Activated CD4-positive, alpha-beta memory T cell treated with anti-CD3 and anti-CD28 coated beads for 36 hours (primary cell): ENCODE results near the gene C3orf33. TPM values are rescaled to one million over a fixed set of nuclear protein-coding genes. Genes with fewer than 3 reads are reported as not detected.

Source experiments
- CTCF ChIA-PET: fragments of 350-600 bp; sonication (Branson Sonifier 250); formaldehyde crosslinking; loops from one replicate; lab custom pipeline; 2021; ENCODE audit warnings: antibody characterized with exemption, inconsistent platforms; lab: Charles Lee
- POLR2A ChIA-PET: fragments of 350-600 bp; sonication (Branson Sonifier 250); formaldehyde crosslinking; loops from one replicate; lab custom pipeline; 2021; ENCODE audit warnings: antibody characterized with exemption; lab: Charles Lee
- DNase-seq: peaks from one replicate; pipeline ENCODE4 v3.0.0-alpha.2; 2020
- H3K27ac Mint-ChIP-seq: one replicate; pipeline ENCODE4 v1.8.0; 2021; ENCODE audit warnings: mixed read lengths
- H3K27me3 Mint-ChIP-seq: one replicate; pipeline ENCODE4 v1.8.0; 2021; ENCODE audit warnings: mixed read lengths
- H3K36me3 Mint-ChIP-seq: one replicate; pipeline ENCODE4 v1.8.0; 2021; ENCODE audit warnings: mixed read lengths
- H3K4me1 Mint-ChIP-seq: one replicate; pipeline ENCODE4 v1.8.0; 2021; ENCODE audit warnings: low read depth, mixed read lengths
- H3K4me3 Mint-ChIP-seq: one replicate; pipeline ENCODE4 v1.8.0; 2021; ENCODE audit warnings: mild to moderate bottlenecking, mixed read lengths
- H3K9me3 Mint-ChIP-seq: one replicate; pipeline ENCODE4 v1.8.0; 2021; ENCODE audit warnings: mixed read lengths
- intact Hi-C: fragments of 100-400 bp; cut with micrococcal nuclease; formaldehyde crosslinking; loops from one replicate; pipeline ENCODE4 v1.15.1; 2023
- total RNA-seq, 2 experiments: library from RNA; stranded (reverse); gene quantifications; one replicate each; pipeline ENCODE4 v1.2.3, GENCODE V29; 2021

C3orf33 gene
- total RNA-seq, 2 experiments from 2014 or later = 1.6 to 2.5 TPM

GRCh38 chr3:155747286-155747945 is 58.7 kb downstream of the C3orf33 start:
- Mint-ChIP-seq H3K9me3 (no peaks in the 10 kb centered on the region), H3K27me3 (peaks cover 21% of the 10 kb centered on the region), H3K4me3 (no peak overlapping the region), H3K4me1 (peaks cover 15% of the 10 kb centered on the region), H3K36me3 (no peaks in the 10 kb centered on the region), H3K27ac (no peak overlapping the region)
- POLR2A ChIA-PET = no interaction called here
- intact Hi-C loops = no loop called here
- DNase-seq = no peak
- CTCF ChIA-PET = interaction anchor here (1.6 kb wide), 1 partner anchor 59 kb away, joined by 5 read pairs; the partner anchor contains the start of gene C3orf33

- H3K4me1 Mint-ChIP-seq = peaks cover 15% of the 10 kb centered on the region
- peaks cover 23% of the 10 kb centered on the region for H3K27me3 Mint-ChIP-seq
- no peak for DNase-seq
- POLR2A ChIA-PET = no interaction called here
- H3K4me3 Mint-ChIP-seq = no peak overlapping the region
- intact Hi-C loops = no loop called here
- CTCF ChIA-PET = interaction anchor here (0.6 to 1.6 kb wide), 3 partner anchors 11 to 59 kb away, joined by 3 to 5 read pairs (median 5); partner anchors contain the start of gene C3orf33
- H3K36me3 Mint-ChIP-seq = no peaks in the 10 kb centered on the region
- no peaks in the 10 kb centered on the region for H3K9me3 Mint-ChIP-seq
- no peak overlapping the region for H3K27ac Mint-ChIP-seq
Measured at GRCh38 chr3:155746703-155747102, 59.4 kb downstream of the C3orf33 start.

- peaks cover 15% of the 10 kb centered on the region for H3K4me1 Mint-ChIP-seq
- peak; percentile 21 for DNase-seq
- intact Hi-C loops = loop anchor here (2.0 kb wide), 1 partner anchor 109 kb away; the partner anchor contains the start of gene SLC33A1
- H3K27me3 Mint-ChIP-seq = peaks cover 27% of the 10 kb centered on the region
- CTCF ChIA-PET = interaction anchor here (0.6 to 1.6 kb wide), 3 partner anchors 10 to 60 kb away, joined by 3 to 5 read pairs (median 5); partner anchors contain the start of gene C3orf33
- H3K9me3 Mint-ChIP-seq = no peaks in the 10 kb centered on the region
- H3K36me3 Mint-ChIP-seq = no peaks in the 10 kb centered on the region
- H3K4me3 Mint-ChIP-seq = peak overlapping the region; percentile 79
- POLR2A ChIA-PET = no interaction called here
- H3K27ac Mint-ChIP-seq = no peak overlapping the region
Measured at GRCh38 chr3:155745795-155746550, 60.1 kb downstream of the C3orf33 start.

GRCh38 chr3:155744626-155745324 is 61.3 kb downstream of the C3orf33 start, which contains the start of gene PLCH1:
TSS of gene PLCH1 (minus strand) at chr3:155745071. CDS start at chr3:155704224, 40,847 bp downstream.
- CTCF ChIA-PET = interaction anchor here (0.5 to 0.6 kb wide), 2 partner anchors 9 to 393 kb away, joined by 3 read pairs; no protein-coding TSS in a partner anchor
- peak within 1 kb of the TSS; percentile 79 for H3K4me3 Mint-ChIP-seq

GRCh38 chr3:155744010-155744625 is 62.0 kb downstream of the C3orf33 start:
- H3K36me3 Mint-ChIP-seq = no peaks in the 10 kb centered on the region
- peaks cover 35% of the 10 kb centered on the region for H3K27me3 Mint-ChIP-seq
- ChIA-PET POLR2A (no interaction called here), CTCF (interaction anchor here (0.5 to 1.0 kb wide), 3 partner anchors 8 to 392 kb away, joined by 3 to 4 read pairs (median 3); no protein-coding TSS in a partner anchor)
- no peak overlapping the region for H3K27ac Mint-ChIP-seq
- intact Hi-C loops = loop anchor here (2.0 to 5.0 kb wide), 2 partner anchors 63 to 111 kb away; partner anchors contain the start of genes C3orf33 and SLC33A1
- DNase-seq = peak; percentile 51
- peaks cover 15% of the 10 kb centered on the region for H3K4me1 Mint-ChIP-seq
- H3K4me3 Mint-ChIP-seq = peak overlapping the region; percentile 79
- no peaks in the 10 kb centered on the region for H3K9me3 Mint-ChIP-seq

More at GRCh38 chr3:155744626-155745324, 61.3 kb downstream of the C3orf33 start, which contains the start of gene PLCH1:
- H3K36me3 Mint-ChIP-seq = no peaks in the 10 kb centered on the region
- no peak within 1 kb of the TSS for H3K27ac Mint-ChIP-seq
- H3K9me3 Mint-ChIP-seq = no peaks in the 10 kb centered on the region
- peaks cover 32% of the 10 kb centered on the region for H3K27me3 Mint-ChIP-seq
- H3K4me1 Mint-ChIP-seq = peaks cover 15% of the 10 kb centered on the region
- peak; percentile 66 for DNase-seq
- POLR2A ChIA-PET = no interaction called here
- intact Hi-C loops = loop anchor here (2.0 to 5.0 kb wide), 2 partner anchors 63 to 110 kb away; partner anchors contain the start of genes C3orf33 and SLC33A1

- DNase-seq = no peak
- H3K36me3 Mint-ChIP-seq = no peaks in the 10 kb centered on the region
- H3K27ac Mint-ChIP-seq = no peak overlapping the region
- intact Hi-C loops = loop anchor here (2.0 to 5.0 kb wide), 2 partner anchors 64 to 111 kb away; partner anchors contain the start of genes C3orf33 and SLC33A1
- no peaks in the 10 kb centered on the region for H3K9me3 Mint-ChIP-seq
- peak overlapping the region; percentile 79 for H3K4me3 Mint-ChIP-seq
- CTCF ChIA-PET = interaction anchor here (1.0 kb wide), 1 partner anchor 9 kb away, joined by 4 read pairs; no protein-coding TSS in a partner anchor
- H3K4me1 Mint-ChIP-seq = peaks cover 15% of the 10 kb centered on the region
- H3K27me3 Mint-ChIP-seq = peaks cover 38% of the 10 kb centered on the region
- POLR2A ChIA-PET = no interaction called here
Measured at GRCh38 chr3:155743606-155744005, 62.5 kb downstream of the C3orf33 start.

DNA sequence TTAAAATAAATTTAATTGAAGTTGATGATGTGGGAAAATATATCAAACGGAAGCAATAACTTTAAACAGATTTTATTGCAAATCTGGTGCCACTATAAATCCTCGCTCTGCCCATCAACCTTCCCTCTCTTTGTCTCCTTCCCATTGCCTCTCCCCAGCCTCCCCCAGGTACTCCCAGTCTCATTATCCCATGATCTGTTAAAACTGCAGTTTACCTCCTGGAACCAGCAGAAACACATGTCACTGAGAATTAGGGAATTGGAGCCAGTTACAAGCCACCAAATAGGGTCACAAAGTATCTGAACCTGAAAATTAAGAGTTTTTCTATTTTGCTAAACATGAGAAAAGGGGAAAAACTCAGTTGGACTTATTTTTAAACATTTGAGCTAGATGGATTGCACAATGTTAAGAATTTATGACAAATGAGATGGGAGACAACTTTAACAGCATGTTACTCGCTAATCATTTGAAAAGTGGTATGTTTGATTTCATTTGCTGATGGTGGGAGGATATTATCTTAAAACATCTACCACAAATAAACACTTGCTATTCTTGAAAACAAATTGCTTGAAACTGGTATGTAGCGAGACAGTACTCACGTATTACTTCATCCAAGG is 63.6 kb downstream of the C3orf33 start:
- no peak overlapping the region for H3K27ac Mint-ChIP-seq
- no peak overlapping the region for H3K4me3 Mint-ChIP-seq
- no peaks in the 10 kb centered on the region for H3K36me3 Mint-ChIP-seq
- DNase-seq = no peak
- H3K4me1 Mint-ChIP-seq = peaks cover 15% of the 10 kb centered on the region
- ChIA-PET POLR2A (no interaction called here), CTCF (no interaction called here)
- H3K27me3 Mint-ChIP-seq = peaks cover 43% of the 10 kb centered on the region
- intact Hi-C loops = loop anchor here (5.0 kb wide), 1 partner anchor 65 kb away; the partner anchor contains the start of gene C3orf33
- no peaks in the 10 kb centered on the region for H3K9me3 Mint-ChIP-seq

- Mint-ChIP-seq H3K4me1 (peaks cover 15% of the 10 kb centered on the region), H3K36me3 (no peaks in the 10 kb centered on the region), H3K27ac (no peak overlapping the region), H3K9me3 (no peaks in the 10 kb centered on the region), H3K4me3 (no peak overlapping the region), H3K27me3 (peaks cover 45% of the 10 kb centered on the region)
- intact Hi-C loops = loop anchor here (5.0 kb wide), 1 partner anchor 66 kb away; the partner anchor contains the start of gene C3orf33
- POLR2A ChIA-PET = no interaction called here
- CTCF ChIA-PET = no interaction called here
- no peak for DNase-seq
Measured at GRCh38 chr3:155741603-155742002, 64.5 kb downstream of the C3orf33 start.

GRCh38 chr3:155741101-155741500 is 65.0 kb downstream of the C3orf33 start:
- intact Hi-C loops = loop anchor here (5.0 kb wide), 1 partner anchor 66 kb away; the partner anchor contains the start of gene C3orf33
- peaks cover 15% of the 10 kb centered on the region for H3K4me1 Mint-ChIP-seq
- no peak for DNase-seq

GRCh38 chr3:155739154-155739553 is 66.9 kb downstream of the C3orf33 start:
- Mint-ChIP-seq H3K36me3 (no peaks in the 10 kb centered on the region), H3K9me3 (no peaks in the 10 kb centered on the region), H3K4me3 (no peak overlapping the region), H3K27ac (no peak overlapping the region), H3K4me1 (peaks cover 3% of the 10 kb centered on the region), H3K27me3 (peaks cover 35% of the 10 kb centered on the region)
- intact Hi-C loops = no loop called here
- POLR2A ChIA-PET = no interaction called here
- DNase-seq = no peak
- CTCF ChIA-PET = no interaction called here

More at GRCh38 chr3:155741101-155741500, 65.0 kb downstream of the C3orf33 start:
- Mint-ChIP-seq H3K27ac (no peak overlapping the region), H3K9me3 (no peaks in the 10 kb centered on the region), H3K27me3 (peaks cover 43% of the 10 kb centered on the region), H3K36me3 (no peaks in the 10 kb centered on the region), H3K4me3 (no peak overlapping the region)
- CTCF ChIA-PET = no interaction called here
- POLR2A ChIA-PET = no interaction called here
